ENCODE data around the gene HES1.

HES1 gene

GRCh38 chr3:194103505-194103904 lies 32.4 kb upstream of the HES1 start:
- DNase-seq = no peak

GRCh38 chr3:194103983-194104751 lies 31.8 kb upstream of the HES1 start:
- DNase-seq = no peak

- no peak for DNase-seq
These were observed 30.7 kb upstream of the HES1 start for GRCh38 chr3:194105292-194105691.

GRCh38 chr3:194107107-194107506 lies 28.8 kb upstream of the HES1 start:
- DNase-seq = no peak

GRCh38 chr3:194109192-194109863 lies 26.6 kb upstream of the HES1 start:
- DNase-seq = no peak

GRCh38 chr3:194110483-194110882 lies 25.5 kb upstream of the HES1 start:
- no peak for DNase-seq

- DNase-seq = no peak
These were observed 24.6 kb upstream of the HES1 start for GRCh38 chr3:194111336-194111735.

GRCh38 chr3:194112120-194113106 lies 23.5 kb upstream of the HES1 start:
- DNase-seq = peak; percentile 36

- DNase-seq = no peak
These were observed 21.8 kb upstream of the HES1 start for GRCh38 chr3:194114123-194114522.

- DNase-seq = no peak
These were observed 18.7 kb upstream of the HES1 start for GRCh38 chr3:194117104-194117845.

- no peak for DNase-seq
These were observed 17.0 kb upstream of the HES1 start for GRCh38 chr3:194118920-194119319.

GRCh38 chr3:194119831-194120590 lies 15.9 kb upstream of the HES1 start:
- no peak for DNase-seq

- no peak for DNase-seq
These were observed 14.9 kb upstream of the HES1 start for GRCh38 chr3:194120789-194121770.

GRCh38 chr3:194121891-194122631 lies 13.9 kb upstream of the HES1 start:
- DNase-seq = no peak

- DNase-seq = no peak
These were observed 12.2 kb upstream of the HES1 start for GRCh38 chr3:194123726-194124125.

- DNase-seq = no peak
These were observed 11.8 kb upstream of the HES1 start for GRCh38 chr3:194124193-194124592.

GRCh38 chr3:194125442-194125841 lies 10.5 kb upstream of the HES1 start:
- DNase-seq = no peak

GRCh38 chr3:194126790-194127189 lies 9.2 kb upstream of the HES1 start:
- DNase-seq = no peak

- DNase-seq = no peak
These were observed 7.6 kb upstream of the HES1 start for GRCh38 chr3:194128202-194128918.

All from NCI-H2171 (cell line).